Measurements from ENCODE around the gene SOWAHA.

The SOWAHA gene

DNA sequence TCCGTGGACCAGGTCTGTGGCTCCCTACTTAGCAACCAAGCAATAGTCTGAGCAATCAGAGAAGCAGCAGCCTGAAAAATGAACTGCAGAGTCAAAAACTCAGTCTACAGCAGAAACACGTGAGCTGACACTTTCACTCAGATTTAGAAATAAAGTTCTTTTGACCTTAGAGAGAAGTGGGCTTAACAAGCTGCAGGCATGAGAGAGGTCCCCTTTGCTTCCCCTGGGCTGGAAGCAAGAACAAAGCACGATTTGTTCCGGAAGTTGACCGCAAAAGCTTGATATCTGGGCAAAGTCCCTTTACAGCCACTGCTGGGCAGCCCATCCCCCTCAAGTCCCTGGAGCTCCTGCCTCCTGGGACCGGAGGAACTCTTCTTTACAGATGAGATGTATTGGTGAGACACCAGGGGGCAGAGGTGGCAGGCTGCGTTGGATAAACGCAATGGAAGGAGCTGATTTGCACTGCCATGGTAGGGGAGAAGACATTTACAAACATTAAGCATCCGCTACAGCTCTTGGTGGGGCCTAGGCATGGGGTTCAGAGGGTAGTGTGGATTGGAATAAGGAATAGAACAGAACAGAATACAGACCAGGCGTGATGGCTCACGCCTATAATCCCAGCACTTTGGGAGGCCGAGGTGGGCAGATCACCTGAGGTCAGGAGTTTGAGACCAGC is 5.8 kb upstream of the SOWAHA start:
- DNase-seq (ENCODE audit: low spot score), result no peak

GRCh38 chr5:132808448-132808847 is 4.7 kb upstream of the SOWAHA start:
- DNase-seq (ENCODE audit: low spot score), result no peak

GRCh38 chr5:132808866-132809265 is 4.2 kb upstream of the SOWAHA start:
- DNase-seq (ENCODE audit: low spot score), result no peak

DNA sequence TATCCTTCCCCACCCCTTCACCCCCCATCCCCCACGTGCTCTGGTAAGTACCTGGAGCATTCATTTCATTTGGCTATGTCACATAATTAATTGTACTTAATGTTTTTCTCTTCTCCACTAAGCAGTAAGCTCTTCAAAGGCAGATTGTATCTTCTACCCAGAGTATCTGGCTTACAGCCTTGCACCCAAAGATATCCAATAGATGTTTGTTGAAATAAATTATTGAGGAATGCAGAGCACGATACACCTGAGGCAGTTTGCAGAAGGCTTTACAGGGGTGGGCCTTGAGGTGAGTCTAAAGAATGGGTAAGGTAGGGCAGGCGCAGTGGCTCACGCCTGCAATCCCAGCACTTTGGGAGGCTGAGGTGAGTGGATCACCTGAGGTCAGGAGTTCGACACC is 2.5 kb upstream of the SOWAHA start:
- DNase-seq (ENCODE audit: low spot score), result no peak

- DNase-seq (ENCODE audit: low spot score), result no peak
These were observed 858 bp upstream of the SOWAHA start for GRCh38 chr5:132812123-132812765.

DNA sequence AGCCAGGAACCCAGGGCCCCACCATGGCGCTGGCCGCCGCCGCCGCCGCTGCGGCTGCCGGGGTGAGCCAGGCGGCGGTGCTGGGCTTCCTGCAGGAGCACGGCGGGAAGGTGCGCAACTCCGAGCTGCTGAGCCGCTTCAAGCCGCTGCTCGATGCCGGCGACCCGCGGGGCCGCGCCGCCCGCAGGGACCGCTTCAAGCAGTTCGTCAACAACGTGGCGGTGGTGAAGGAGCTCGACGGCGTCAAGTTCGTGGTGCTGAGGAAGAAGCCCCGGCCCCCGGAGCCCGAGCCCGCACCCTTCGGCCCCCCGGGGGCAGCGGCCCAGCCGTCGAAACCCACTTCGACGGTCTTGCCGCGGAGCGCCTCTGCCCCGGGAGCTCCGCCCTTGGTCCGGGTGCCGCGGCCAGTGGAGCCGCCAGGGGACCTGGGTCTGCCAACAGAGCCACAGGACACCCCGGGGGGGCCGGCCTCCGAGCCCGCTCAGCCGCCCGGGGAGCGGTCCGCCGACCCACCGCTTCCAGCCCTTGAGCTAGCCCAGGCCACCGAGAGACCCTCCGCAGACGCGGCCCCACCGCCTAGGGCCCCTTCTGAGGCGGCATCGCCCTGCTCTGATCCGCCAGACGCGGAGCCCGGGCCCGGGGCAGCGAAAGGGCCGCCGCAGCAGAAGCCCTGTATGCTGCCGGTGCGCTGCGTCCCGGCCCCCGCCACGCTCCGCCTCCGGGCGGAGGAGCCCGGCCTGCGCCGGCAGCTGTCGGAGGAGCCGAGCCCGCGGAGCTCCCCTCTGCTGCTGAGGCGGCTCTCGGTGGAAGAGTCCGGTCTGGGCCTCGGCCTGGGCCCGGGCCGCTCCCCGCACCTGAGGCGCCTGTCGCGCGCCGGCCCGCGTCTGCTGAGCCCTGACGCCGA is 749 bp downstream of the SOWAHA start:
- peak; percentile 50 for DNase-seq (ENCODE audit: low spot score)

GRCh38 chr5:132814503-132815294 is 1.6 kb downstream of the SOWAHA start:
- DNase-seq (ENCODE audit: low spot score), result no peak

DNA sequence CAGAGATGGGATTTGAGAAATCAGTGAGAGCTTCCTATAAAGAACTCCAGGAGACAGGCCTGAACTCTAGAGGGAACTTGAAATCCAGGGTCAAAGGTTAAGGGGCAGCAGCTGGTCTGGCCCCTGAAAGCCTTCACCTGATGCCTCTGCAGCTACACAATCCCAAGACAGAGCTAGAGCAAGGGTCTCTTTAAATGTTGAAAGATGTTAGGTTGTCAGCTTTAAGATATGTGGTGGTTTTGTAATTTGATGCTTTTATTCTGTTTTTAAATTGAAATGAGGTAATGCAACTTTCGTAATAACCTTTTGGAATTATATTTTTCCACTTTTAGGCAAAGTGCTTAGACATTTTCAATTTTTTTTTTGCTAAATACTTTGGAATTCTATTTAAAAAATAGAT is 2.4 kb downstream of the SOWAHA start:
- DNase-seq (ENCODE audit: low spot score), result peak; percentile 59

GRCh38 chr5:132816083-132816482 is 3.0 kb downstream of the SOWAHA start:
- DNase-seq (ENCODE audit: low spot score), result no peak

GRCh38 chr5:132816554-132816953 is 3.5 kb downstream of the SOWAHA start:
- DNase-seq (ENCODE audit: low spot score), result no peak

GRCh38 chr5:132817011-132817410 is 3.9 kb downstream of the SOWAHA start:
- DNase-seq (ENCODE audit: low spot score), result no peak

DNA sequence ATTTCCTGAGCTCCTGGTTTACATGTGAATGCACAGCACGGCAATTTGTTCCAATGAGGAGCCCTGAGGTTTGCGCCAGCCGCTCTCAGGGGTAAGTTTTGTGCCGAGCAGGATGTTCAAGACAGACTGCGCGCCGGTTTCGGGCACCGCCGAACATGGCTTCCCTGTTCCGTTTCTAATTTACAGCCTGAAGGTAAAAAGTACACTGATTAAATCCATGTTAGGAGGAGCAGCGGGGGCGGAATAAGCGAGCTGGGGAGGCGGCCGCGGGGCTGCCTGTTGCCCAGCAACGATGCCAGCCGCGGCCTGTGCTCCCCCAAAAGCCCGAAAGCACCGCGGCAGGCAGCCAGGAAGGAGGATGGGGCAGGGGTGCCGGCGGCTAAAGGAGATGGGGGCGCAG is 6.4 kb downstream of the SOWAHA start:
- DNase-seq (ENCODE audit: low spot score), result no peak

DNA sequence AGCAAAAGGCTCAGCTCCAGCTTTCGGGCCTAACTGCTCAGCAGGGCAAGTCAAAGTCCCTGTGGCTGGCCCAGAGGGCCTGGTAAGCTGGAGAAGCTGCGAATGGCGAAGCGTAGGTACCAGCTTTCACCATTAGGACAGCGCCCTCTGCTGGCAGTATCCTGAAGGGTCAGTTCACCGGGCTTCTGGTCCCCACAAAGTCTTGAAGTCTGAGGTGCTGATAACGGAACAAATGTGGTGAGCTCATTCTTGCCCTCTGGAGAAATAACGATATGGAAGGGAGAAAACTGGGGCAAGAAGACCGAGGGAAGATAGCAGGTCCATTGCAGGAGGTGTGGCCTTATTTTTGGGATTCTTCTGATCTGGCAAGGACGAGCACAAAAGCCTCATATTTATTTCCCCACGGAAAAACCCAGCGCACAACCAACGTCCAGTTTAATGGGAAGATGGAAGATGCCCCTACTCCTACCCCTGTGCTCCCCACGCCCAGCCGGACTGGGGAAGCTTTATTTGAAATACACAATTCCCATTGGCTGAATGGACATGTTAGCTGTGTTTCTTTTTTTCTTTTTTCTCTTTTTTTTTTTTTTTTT is 7.2 kb downstream of the SOWAHA start:
- peak; percentile 91 for DNase-seq (ENCODE audit: low spot score)

DNA sequence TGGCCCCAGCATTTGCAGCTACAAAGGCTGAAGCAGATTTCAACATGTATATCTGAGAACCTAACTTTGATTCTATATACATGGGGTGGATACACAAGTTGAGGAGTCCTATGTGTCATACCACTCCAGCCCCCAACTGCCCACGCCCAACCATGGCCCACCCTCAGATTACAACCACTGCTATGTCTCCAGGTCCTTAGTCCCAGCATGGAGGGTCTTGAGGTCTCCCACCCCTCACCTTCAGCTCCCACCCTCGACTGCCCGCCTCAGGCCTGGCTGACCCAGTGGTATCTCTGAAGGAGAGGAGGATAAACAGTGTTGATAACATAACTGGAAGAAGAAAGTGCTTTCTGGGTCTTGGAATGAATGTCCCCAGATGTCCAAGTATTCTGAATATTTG is 8.2 kb downstream of the SOWAHA start:
- no peak for DNase-seq (ENCODE audit: low spot score)

DNA sequence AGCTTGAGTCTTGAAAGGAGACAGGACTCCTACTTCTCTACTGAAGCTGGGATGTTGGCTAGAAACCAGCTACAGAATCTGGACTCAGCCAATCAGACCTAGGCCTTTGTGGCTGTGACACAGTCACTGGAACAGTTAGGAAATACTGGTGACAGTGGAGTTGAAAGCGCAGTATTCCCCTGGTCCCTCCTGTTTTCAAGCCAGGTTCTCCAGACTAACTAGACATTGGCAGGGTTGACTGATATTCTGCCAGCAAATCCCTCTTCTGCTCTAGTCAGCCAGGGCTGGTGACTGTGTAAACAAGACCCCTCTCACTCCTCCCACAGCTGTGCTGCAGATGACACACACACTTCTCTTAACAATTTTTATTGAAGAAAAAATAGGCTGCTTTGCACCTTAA is 8.7 kb downstream of the SOWAHA start:
- DNase-seq (ENCODE audit: low spot score), result no peak

DNA sequence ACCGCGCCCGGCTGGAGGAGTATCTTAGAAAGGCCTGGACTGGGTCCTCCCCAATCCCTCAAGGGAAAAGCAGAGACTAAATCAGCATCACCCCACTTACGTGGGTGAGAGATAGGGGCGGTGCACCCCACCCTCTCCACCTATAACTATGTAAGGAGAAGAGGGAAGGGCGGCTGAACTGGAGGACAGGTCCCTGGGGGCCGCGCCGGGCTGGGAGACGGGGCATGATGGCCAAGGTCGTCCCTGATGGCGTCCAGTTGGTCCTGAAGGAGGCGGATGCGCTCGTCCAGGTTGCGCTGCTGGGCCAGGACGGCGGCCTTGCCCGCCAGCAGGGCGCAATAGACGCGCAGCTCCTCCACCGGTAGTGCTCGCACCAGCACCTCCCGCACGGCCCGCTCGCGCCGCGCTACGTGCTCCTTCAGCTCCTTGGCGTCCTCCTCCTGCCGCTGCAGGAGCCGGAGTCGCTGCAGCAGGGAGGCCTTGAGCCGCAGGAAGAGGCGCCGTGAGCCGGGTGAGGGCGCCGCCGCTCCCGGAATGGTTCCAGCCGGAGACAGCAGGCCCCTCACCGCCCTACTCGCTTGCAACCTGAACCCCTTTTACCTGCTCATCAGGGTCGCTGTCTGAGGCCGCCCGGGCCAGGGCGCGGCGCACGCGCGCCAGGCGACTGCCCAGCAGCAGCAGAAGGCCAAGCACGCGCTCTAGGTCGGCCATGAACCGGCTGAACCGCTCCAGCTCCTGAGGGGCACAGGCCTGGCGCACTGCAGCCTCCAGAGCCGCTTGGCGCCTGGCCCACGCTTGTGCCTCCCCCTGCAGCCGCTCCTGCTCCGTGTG is 9.8 kb downstream of the SOWAHA start:
- no peak for DNase-seq (ENCODE audit: low spot score)

GRCh38 chr5:132823481-132824050 is 10.5 kb downstream of the SOWAHA start:
- no peak for DNase-seq (ENCODE audit: low spot score)

DNA sequence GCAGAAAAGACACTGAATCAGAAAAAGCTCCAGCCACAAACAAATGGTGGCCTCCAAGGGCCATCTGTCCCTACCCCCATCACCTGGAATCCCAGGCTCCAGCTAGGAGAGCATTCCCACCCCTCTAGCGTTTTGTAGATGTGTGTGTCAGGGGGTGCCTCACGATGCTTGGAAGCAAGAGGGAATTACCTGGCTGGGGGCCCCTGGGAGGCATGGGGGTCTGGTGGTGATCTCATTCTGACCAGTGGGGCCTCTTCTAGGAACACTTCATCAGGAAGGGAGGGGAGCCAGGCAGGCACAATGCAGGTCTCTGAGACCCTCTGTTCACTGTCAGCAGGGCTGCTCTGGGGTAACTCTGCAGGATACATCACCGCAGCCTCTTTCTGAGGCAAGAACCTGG is 11.3 kb downstream of the SOWAHA start:
- no peak for DNase-seq (ENCODE audit: low spot score)

GRCh38 chr5:132825033-132825833 is 12.1 kb downstream of the SOWAHA start:
- DNase-seq (ENCODE audit: low spot score), result no peak

All from GM03348 (cell line).